OCI-LY1 (cell line): ENCODE results near the gene IFT88.

Source experiments
- H2AFZ ChIP-seq: fragments of 200-600 bp; sonication (generic), shearing (Covaris generic); 2 replicates; pipeline ENCODE4 v1.6.0; 2014; ENCODE audit warnings: antibody characterized with exemption, mild to moderate bottlenecking, low read length
- H3F3A ChIP-seq: fragments of 200-600 bp; sonication (generic), shearing (Covaris generic); 2 replicates; pipeline ENCODE4 v1.6.0; 2014; ENCODE audit warnings: mild to moderate bottlenecking, antibody characterized with exemption, low read length, moderate library complexity; ENCODE audit not compliant: insufficient read depth
- H3K27ac ChIP-seq: fragments of 200-600 bp; sonication (generic); 2 replicates; pipeline ENCODE4 v1.5.1; 2014; ENCODE audit warnings: low read length, mixed run types, mild to moderate bottlenecking, low read depth; ENCODE audit not compliant: poor library complexity, severe bottlenecking
- H3K27me3 ChIP-seq: fragments of 200-600 bp; sonication (generic); 2 replicates; pipeline ENCODE4 v1.6.0; 2014; ENCODE audit warnings: antibody characterized with exemption, mild to moderate bottlenecking, low read length, moderate library complexity; ENCODE audit not compliant: insufficient read depth
- H3K36me3 ChIP-seq: fragments of 200-600 bp; sonication (generic); 2 replicates; pipeline ENCODE4 v1.6.1; 2014; ENCODE audit warnings: mild to moderate bottlenecking, antibody characterized with exemption, low read length, moderate library complexity, mixed read lengths; ENCODE audit not compliant: insufficient read depth
- H3K4me1 ChIP-seq: fragments of 200-600 bp; sonication (generic); 2 replicates; pipeline ENCODE4 v1.5.1; 2014; ENCODE audit warnings: mild to moderate bottlenecking, low read length, moderate library complexity; ENCODE audit not compliant: insufficient read depth, severe bottlenecking
- H3K4me2 ChIP-seq: fragments of 200-600 bp; sonication (generic), shearing (Covaris generic); 2 replicates; pipeline ENCODE4 v1.6.1; 2014; ENCODE audit warnings: low read length
- H3K4me3 ChIP-seq: fragments of 200-600 bp; sonication (generic); 2 replicates; pipeline ENCODE4 v1.5.1; 2014; ENCODE audit warnings: low read length, low read depth, mild to moderate bottlenecking, mixed read lengths; ENCODE audit not compliant: poor library complexity, severe bottlenecking
- H3K79me2 ChIP-seq: fragments of 200-600 bp; shearing (Covaris generic); 2 replicates; pipeline ENCODE4 v1.6.1; 2016; ENCODE audit warnings: mixed run types, low read length, mixed read lengths; ENCODE audit not compliant: insufficient read depth
- H3K9ac ChIP-seq: fragments of 200-600 bp; sonication (generic), shearing (Covaris generic); 2 replicates; pipeline ENCODE4 v1.6.1; 2014; ENCODE audit warnings: mild to moderate bottlenecking, low read length, mixed read lengths
- H3K9me2 ChIP-seq: fragments of 200-600 bp; sonication (generic), shearing (Covaris generic); 2 replicates; pipeline ENCODE4 v1.6.1; 2014; ENCODE audit warnings: low read depth, mild to moderate bottlenecking, low read length, mixed read lengths
- H3K9me3 ChIP-seq: fragments of 200-600 bp; shearing (Covaris generic); 2 replicates; pipeline ENCODE4 v1.6.1; 2014; ENCODE audit warnings: low read length, mixed read lengths
- H4K20me1 ChIP-seq: fragments of 200-600 bp; sonication (generic), shearing (Covaris generic); 2 replicates; pipeline ENCODE4 v1.6.0; 2016; ENCODE audit warnings: mild to moderate bottlenecking, low read length; ENCODE audit not compliant: insufficient read depth
- EZH2 ChIP-seq: fragments of 200-600 bp; sonication (generic), shearing (Covaris generic); IDR thresholded peaks from 2 replicates; pipeline ENCODE4 v1.8.0; 2017; ENCODE audit warnings: borderline replicate concordance, mixed run types, mild to moderate bottlenecking, antibody characterized with exemption, low read length, moderate library complexity, mixed read lengths
- TF ChIP-seq, protein P1 (sequence below): fragments of 200-600 bp; sonication (generic), shearing (Covaris generic); IDR thresholded peaks from 2 replicates; pipeline ENCODE4 v1.5.1; 2017; ENCODE audit warnings: mild to moderate bottlenecking, antibody characterized with exemption, low read length, moderate library complexity, mixed read lengths

The IFT88 gene

DNA sequence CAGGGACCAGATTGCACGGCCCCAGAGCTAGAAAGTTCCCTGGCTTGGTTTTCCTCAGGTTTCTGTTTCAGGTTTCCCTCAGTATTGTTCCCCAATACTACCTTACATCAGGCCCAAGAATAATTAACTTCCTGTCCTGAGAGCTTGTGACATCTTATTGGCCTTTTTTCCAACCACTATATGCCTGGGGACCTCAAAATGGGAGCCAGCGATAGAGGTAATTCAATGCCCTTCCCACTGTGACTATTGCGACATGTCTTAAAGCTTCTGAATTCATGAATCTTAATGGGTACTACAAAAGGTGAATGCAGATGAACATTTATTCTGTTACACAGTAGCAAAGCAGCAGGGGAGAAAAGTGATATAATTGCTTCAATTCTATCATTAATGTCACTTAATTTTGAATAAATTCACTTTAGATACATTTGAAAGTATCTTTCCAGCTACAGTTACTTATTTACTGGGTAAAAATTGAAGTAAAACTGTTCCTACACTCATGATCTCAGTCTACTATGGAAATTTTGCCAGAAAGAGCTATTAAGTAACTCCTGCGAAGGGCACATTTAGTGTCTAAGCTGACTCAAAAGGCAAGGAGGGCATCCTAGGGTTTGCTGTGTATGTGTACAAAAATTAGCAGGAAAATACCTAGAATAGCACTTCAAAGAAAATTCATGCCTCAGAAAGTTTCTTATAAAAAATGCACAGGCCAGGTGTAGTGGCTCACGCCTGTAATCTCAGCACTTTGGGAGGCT, 45.4 kb upstream of the IFT88 start:
- Histone ChIP-seq H3K4me3 (no peak overlapping the region), H3K79me2 (no peaks in the 10 kb centered on the region), H3K27me3 (no peaks in the 10 kb centered on the region), H3F3A (no peaks in the 10 kb centered on the region), H4K20me1 (no peaks in the 10 kb centered on the region), H3K9me2 (no peaks in the 10 kb centered on the region), H2AFZ (no peak overlapping the region), H3K9ac (no peak overlapping the region), H3K4me2 (no peak overlapping the region), H3K36me3 (no peaks in the 10 kb centered on the region), H3K9me3 (no peaks in the 10 kb centered on the region), H3K27ac (no peak overlapping the region), H3K4me1 (peaks cover 4% of the 10 kb centered on the region)
- no peak for TF ChIP-seq EZH2
- TF ChIP-seq, protein P1, sequence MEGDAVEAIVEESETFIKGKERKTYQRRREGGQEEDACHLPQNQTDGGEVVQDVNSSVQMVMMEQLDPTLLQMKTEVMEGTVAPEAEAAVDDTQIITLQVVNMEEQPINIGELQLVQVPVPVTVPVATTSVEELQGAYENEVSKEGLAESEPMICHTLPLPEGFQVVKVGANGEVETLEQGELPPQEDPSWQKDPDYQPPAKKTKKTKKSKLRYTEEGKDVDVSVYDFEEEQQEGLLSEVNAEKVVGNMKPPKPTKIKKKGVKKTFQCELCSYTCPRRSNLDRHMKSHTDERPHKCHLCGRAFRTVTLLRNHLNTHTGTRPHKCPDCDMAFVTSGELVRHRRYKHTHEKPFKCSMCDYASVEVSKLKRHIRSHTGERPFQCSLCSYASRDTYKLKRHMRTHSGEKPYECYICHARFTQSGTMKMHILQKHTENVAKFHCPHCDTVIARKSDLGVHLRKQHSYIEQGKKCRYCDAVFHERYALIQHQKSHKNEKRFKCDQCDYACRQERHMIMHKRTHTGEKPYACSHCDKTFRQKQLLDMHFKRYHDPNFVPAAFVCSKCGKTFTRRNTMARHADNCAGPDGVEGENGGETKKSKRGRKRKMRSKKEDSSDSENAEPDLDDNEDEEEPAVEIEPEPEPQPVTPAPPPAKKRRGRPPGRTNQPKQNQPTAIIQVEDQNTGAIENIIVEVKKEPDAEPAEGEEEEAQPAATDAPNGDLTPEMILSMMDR: no peak

DNA sequence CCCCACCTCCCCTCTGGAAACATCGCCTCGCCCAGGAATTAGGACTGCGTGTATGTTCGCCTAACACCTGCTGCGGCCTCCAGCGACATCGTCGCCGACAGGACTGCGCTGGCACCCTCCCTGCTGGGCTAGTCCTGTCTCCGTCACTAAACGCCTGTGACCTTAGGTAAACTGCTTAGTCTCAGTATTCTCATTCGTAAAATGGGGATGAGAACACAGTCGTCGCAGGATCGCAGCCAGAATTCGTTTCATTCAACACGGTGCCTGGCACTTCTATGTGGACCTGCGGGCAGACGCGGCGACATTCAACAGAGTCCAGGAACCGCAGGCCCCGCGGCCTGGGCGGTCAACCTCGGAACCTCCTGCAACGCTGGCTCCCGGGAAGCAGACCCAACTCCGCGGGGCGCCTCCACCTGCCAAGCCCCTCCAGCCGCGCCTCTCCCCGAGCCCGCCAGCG, 41.8 kb upstream of the IFT88 start:
- no peak overlapping the region for H2AFZ ChIP-seq
- no peaks in the 10 kb centered on the region for H4K20me1 ChIP-seq
- no peaks in the 10 kb centered on the region for H3K9me3 ChIP-seq
- no peaks in the 10 kb centered on the region for H3K36me3 ChIP-seq
- H3K9me2 ChIP-seq: no peaks in the 10 kb centered on the region
- H3K4me2 ChIP-seq: peak overlapping the region; percentile 59
- peak overlapping the region; percentile 1; the same call in 1 of the 2 replicates for H3K9ac ChIP-seq
- no peaks in the 10 kb centered on the region for H3K79me2 ChIP-seq
- H3K4me1 ChIP-seq: peaks cover 4% of the 10 kb centered on the region
- H3K27ac ChIP-seq: no peak overlapping the region
- H3K27me3 ChIP-seq: no peaks in the 10 kb centered on the region
- TF ChIP-seq, protein P1: no peak
- TF ChIP-seq EZH2: no peak
- no peaks in the 10 kb centered on the region for H3F3A ChIP-seq
- H3K4me3 ChIP-seq: peak overlapping the region; percentile 56

DNA sequence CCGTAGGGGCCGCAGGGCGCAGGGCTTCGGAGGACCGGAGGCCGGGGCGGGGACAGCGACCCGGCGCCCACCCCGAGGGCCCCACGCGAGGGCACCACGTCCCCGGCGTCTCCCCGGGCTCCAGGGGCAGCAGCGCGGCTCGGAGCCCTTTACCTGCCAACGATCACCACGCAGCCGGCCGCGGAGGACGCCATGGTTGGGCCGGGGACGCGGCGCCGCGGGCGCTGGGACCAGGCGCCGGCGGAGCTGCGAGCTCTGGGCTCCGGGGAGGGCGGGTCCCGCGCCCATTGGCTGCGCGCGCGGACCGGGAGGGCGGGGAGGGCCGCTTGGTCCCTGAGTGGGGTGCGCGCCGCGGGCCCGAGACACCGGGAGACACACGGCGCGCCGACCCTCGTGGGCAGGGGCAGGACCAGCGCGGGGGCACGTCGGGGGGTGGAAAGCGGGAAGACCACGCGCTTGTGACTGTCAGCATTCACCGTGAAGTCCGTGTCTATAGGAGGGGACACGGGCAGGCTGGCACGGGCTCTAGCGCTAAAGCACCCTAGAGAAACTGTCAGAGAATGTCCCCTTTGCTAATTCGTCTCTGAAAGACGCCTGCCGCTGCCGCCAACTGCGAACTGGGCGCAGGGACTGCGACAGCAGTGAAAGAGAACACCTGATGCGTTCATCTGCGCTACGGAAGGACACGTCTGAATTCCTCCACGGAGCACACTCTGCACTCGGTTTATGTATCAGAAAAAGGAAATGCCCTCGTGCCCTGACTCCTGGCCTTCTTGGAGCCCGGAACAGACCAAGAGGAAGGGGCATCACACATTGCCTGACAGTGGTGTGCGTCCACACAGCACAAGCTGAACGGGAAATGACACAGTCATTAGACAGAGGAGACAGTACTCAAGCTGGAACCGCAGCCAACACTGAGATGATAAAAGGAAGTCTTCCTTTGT, 41.1 kb upstream of the IFT88 start, which contains the start of gene CRYL1:
Gene CRYL1, minus strand, starts transcription at position 257 of the 944 bp plus-strand sequence. Its CDS starts 63 bp downstream, at position 194.
- Histone ChIP-seq H2AFZ (no peak within 1 kb of the TSS), H3K27ac (no peak within 1 kb of the TSS)

More for the DNA sequence above, 41.1 kb upstream of the IFT88 start, which contains the start of gene CRYL1:
- peak within 1 kb of the TSS; percentile 40; the same call in 1 of the 2 replicates for H3K9ac ChIP-seq
- H3K79me2 ChIP-seq: no peaks in the 10 kb centered on the region
- no peaks in the 10 kb centered on the region for H4K20me1 ChIP-seq
- no peaks in the 10 kb centered on the region for H3K36me3 ChIP-seq
- no peaks in the 10 kb centered on the region for H3F3A ChIP-seq
- H3K9me2 ChIP-seq: no peaks in the 10 kb centered on the region
- H3K4me1 ChIP-seq: peaks cover 4% of the 10 kb centered on the region
- H3K4me3 ChIP-seq: peak within 1 kb of the TSS; percentile 56
- no peaks in the 10 kb centered on the region for H3K9me3 ChIP-seq
- H3K27me3 ChIP-seq: no peaks in the 10 kb centered on the region
- H3K4me2 ChIP-seq: peak within 1 kb of the TSS; percentile 59
- TF ChIP-seq, protein P1: no peak
- TF ChIP-seq EZH2: no peak
